ENCODE measurements around the gene CFAP74. TPM values are rescaled to one million over a fixed set of nuclear protein-coding genes. Genes with fewer than 3 reads are reported as not detected.

CFAP74 gene
- total RNA-seq, 1 donor from 2014 or later = 0.35 TPM

- DNase-seq = peak; percentile 81
Measured at GRCh38 chr1:1946540-1946939, 57.0 kb downstream of the CFAP74 start.

GRCh38 chr1:1945782-1946393 lies 57.7 kb downstream of the CFAP74 start:
- ATAC-seq (no peak), DNase-seq (no peak)
- TF ChIP-seq CTCF (IDR thresholded peaks at IDR 0.05) = no peak
- Histone ChIP-seq H3K9me3 (no peaks in the 10 kb centered on the region), H3K4me1 (peaks cover 7% of the 10 kb centered on the region), H3K4me3 (no peak overlapping the region), H3K27me3 (peaks cover 8% of the 10 kb centered on the region), H3K27ac (no peak overlapping the region), H3K36me3 (no peaks in the 10 kb centered on the region)
- intact Hi-C loops (cut with DNase I) = no loop called here

More at GRCh38 chr1:1946540-1946939, 57.0 kb downstream of the CFAP74 start:
- ATAC-seq = peak; percentile 18
- H3K4me3 ChIP-seq = no peak overlapping the region
- H3K36me3 ChIP-seq = no peaks in the 10 kb centered on the region
- peaks cover 7% of the 10 kb centered on the region for H3K4me1 ChIP-seq
- intact Hi-C loops (cut with DNase I) = no loop called here
- no peaks in the 10 kb centered on the region for H3K9me3 ChIP-seq
- peaks cover 8% of the 10 kb centered on the region for H3K27me3 ChIP-seq
- no peak for TF ChIP-seq CTCF (IDR thresholded peaks at IDR 0.05)
- H3K27ac ChIP-seq = no peak overlapping the region

GRCh38 chr1:1943834-1944570 lies 59.6 kb downstream of the CFAP74 start:
- intact Hi-C loops (cut with DNase I) = no loop called here
- DNase-seq (peak; percentile 82), ATAC-seq (peak; percentile 89)
- peaks cover 15% of the 10 kb centered on the region for H3K27me3 ChIP-seq
- no peak overlapping the region for H3K4me3 ChIP-seq
- H3K9me3 ChIP-seq = no peaks in the 10 kb centered on the region
- TF ChIP-seq CTCF (IDR thresholded peaks at IDR 0.05) = peak; percentile 92
- no peaks in the 10 kb centered on the region for H3K36me3 ChIP-seq
- no peak overlapping the region for H3K27ac ChIP-seq
- peaks cover 7% of the 10 kb centered on the region for H3K4me1 ChIP-seq

GRCh38 chr1:1942753-1943656 lies 60.6 kb downstream of the CFAP74 start:
- DNase-seq (peak; percentile 65), ATAC-seq (no peak)
- Histone ChIP-seq H3K4me1 (peaks cover 7% of the 10 kb centered on the region), H3K9me3 (no peaks in the 10 kb centered on the region), H3K4me3 (no peak overlapping the region), H3K27ac (no peak overlapping the region), H3K36me3 (no peaks in the 10 kb centered on the region), H3K27me3 (peaks cover 15% of the 10 kb centered on the region)
- intact Hi-C loops (cut with DNase I) = no loop called here
- TF ChIP-seq CTCF (IDR thresholded peaks at IDR 0.05) = no peak

GRCh38 chr1:1941868-1942752 lies 61.5 kb downstream of the CFAP74 start:
- no peak for TF ChIP-seq CTCF (IDR thresholded peaks at IDR 0.05)
- no peak for DNase-seq
- intact Hi-C loops (cut with DNase I) = no loop called here

More at GRCh38 chr1:1941868-1942752, 61.5 kb downstream of the CFAP74 start:
- no peak for ATAC-seq
- H3K4me1 ChIP-seq = peaks cover 7% of the 10 kb centered on the region
- peaks cover 15% of the 10 kb centered on the region for H3K27me3 ChIP-seq
- H3K27ac ChIP-seq = no peak overlapping the region
- H3K4me3 ChIP-seq = no peak overlapping the region
- H3K36me3 ChIP-seq = no peaks in the 10 kb centered on the region
- no peaks in the 10 kb centered on the region for H3K9me3 ChIP-seq
